Naive thymus-derived CD4-positive, alpha-beta T cell (primary cell): ENCODE data around the gene CLC. TPM values are rescaled to one million over a fixed set of nuclear protein-coding genes. Genes with fewer than 3 reads are reported as not detected.
"Not testable (repeated sequence)": the region's sequence is repeated elsewhere in the genome, so short reads cannot be mapped to it uniquely, and the experiment has no call there.

ENCODE experiments used
- ATAC-seq: fragments of 150-1000 bp; cut with Tn5 transposase; 2 replicates; pipeline ENCODE4 v1.10.0; 2021; ENCODE audit warnings: mild to moderate bottlenecking, moderate library complexity
- CTCF ChIA-PET: fragments of 350-600 bp; sonication (Branson Sonifier 250); formaldehyde crosslinking; loops from one replicate; lab custom pipeline; 2021; ENCODE audit warnings: antibody characterized with exemption; lab: Charles Lee
- POLR2A ChIA-PET: fragments of 350-600 bp; sonication (Branson Sonifier 250); formaldehyde crosslinking; loops from one replicate; lab custom pipeline; 2021; ENCODE audit warnings: antibody characterized with exemption, inconsistent platforms; lab: Charles Lee
- DNase-seq, 9 donors: peaks; one replicate each; pipeline versions ENCODE4 v3.0.0 to v3.0.0-alpha.2; 2020 to 2022; ENCODE audit warnings: mixed read lengths in 1 of 9
- H3K27ac ChIP-seq: one replicate; pipeline ENCODE4 v1.7.0; 2013; ENCODE audit warnings: mild to moderate bottlenecking, low read depth, low read length, moderate library complexity
- H3K27me3 ChIP-seq, 2 donors: one replicate each; pipeline ENCODE4 v1.7.0; 2013; ENCODE audit warnings: low read length in 2 of 2, mild to moderate bottlenecking in 2 of 2, moderate library complexity in 2 of 2; ENCODE audit not compliant: control insufficient read depth in 2 of 2, insufficient read depth in 2 of 2
- H3K36me3 ChIP-seq, 3 experiments: 1 replicate in 2 of 3; 2 replicates in 1 of 3; pipeline ENCODE4 v1.7.0; 2013; ENCODE audit warnings: low read length in 3 of 3, mild to moderate bottlenecking in 3 of 3, moderate library complexity in 1 of 3; ENCODE audit not compliant: insufficient read depth in 3 of 3, control insufficient read depth in 2 of 3
- H3K4me1 ChIP-seq, 2 donors: one replicate each; pipeline ENCODE4 v1.7.0; 2013; ENCODE audit warnings: low read length in 2 of 2, mild to moderate bottlenecking in 2 of 2, moderate library complexity in 1 of 2; ENCODE audit not compliant: control insufficient read depth in 2 of 2, insufficient read depth in 2 of 2
- H3K4me3 ChIP-seq: 2 replicates; pipeline ENCODE4 v1.7.0; 2013; ENCODE audit warnings: mild to moderate bottlenecking, low read length
- H3K9me3 ChIP-seq, 3 experiments: 1 replicate in 2 of 3; 2 replicates in 1 of 3; pipeline ENCODE4 v1.7.0; 2013; ENCODE audit warnings: low read length in 3 of 3; ENCODE audit not compliant: control insufficient read depth in 2 of 3
- H3K27ac Mint-ChIP-seq, 9 donors: one replicate each; pipeline ENCODE4 v1.8.0; 2020 to 2022; ENCODE audit warnings: mixed read lengths in 9 of 9, mild to moderate bottlenecking in 8 of 9, moderate library complexity in 5 of 9, inconsistent platforms in 2 of 9
- H3K27me3 Mint-ChIP-seq, 5 donors: one replicate each; pipeline ENCODE4 v1.8.0; 2021 to 2022; ENCODE audit warnings: mixed read lengths in 5 of 5, mild to moderate bottlenecking in 1 of 5
- H3K36me3 Mint-ChIP-seq, 5 donors: one replicate each; pipeline ENCODE4 v1.8.0; 2020 to 2022; ENCODE audit warnings: mixed read lengths in 5 of 5, mild to moderate bottlenecking in 3 of 5, inconsistent platforms in 1 of 5
- H3K4me1 Mint-ChIP-seq, 7 donors: one replicate each; pipeline ENCODE4 v1.8.0; 2020 to 2022; ENCODE audit warnings: mixed read lengths in 7 of 7, mild to moderate bottlenecking in 3 of 7, inconsistent platforms in 1 of 7
- H3K4me3 Mint-ChIP-seq, 10 donors: one replicate each; pipeline ENCODE4 v1.8.0; 2020 to 2022; ENCODE audit warnings: mild to moderate bottlenecking in 10 of 10, mixed read lengths in 10 of 10, moderate library complexity in 6 of 10, inconsistent platforms in 2 of 10
- H3K9me3 Mint-ChIP-seq, 11 donors: one replicate each; pipeline ENCODE4 v1.8.0; 2020 to 2022; ENCODE audit warnings: mixed read lengths in 11 of 11, mild to moderate bottlenecking in 4 of 11, inconsistent platforms in 1 of 11, moderate library complexity in 1 of 11
- intact Hi-C, 2 donors: fragments of 100-400 bp; cut with micrococcal nuclease; formaldehyde crosslinking; loops; one replicate each; pipeline ENCODE4 v1.15.1; 2023
- polyA plus RNA-seq, 2 donors: library from polyadenylated mRNA; unstranded; fragments of 300-500 nt; fragmentation: Illumina TruSeq; gene quantifications; one replicate each; pipeline ENCODE4 v1.2.3, GENCODE V29; 2021
- total RNA-seq, 6 experiments: library from RNA in 5 of 6; stranded (reverse) in 5 of 6; gene quantifications; 1 replicate in 5 of 6; 2 replicates in 1 of 6; pipeline ENCODE4 v1.2.3 and lab custom pipeline; 2021 to 2026

CLC gene
- total and polyA plus RNA-seq, 7 experiments from 2014 or later, result 0.81 to 50.4 (median 2.0) TPM; not detected in 2

DNA sequence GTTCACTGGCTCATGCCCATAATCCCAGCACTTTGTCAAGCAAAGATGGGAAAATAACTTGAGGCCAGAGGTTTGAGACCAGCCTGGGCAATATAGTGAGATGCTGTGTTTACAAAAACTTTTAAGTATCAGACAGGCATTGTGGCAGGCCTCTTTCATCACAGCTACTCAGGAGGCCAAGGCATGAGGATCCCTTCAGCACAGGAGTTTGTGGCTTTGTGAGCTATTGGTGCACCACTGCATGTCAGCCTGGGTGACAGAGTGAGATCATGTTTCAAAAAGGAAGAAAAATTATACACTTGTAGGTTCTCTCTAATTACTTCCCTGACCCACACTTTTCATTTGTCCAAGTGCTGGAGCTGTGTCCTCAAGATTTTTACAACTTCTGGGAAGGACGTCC is 45.0 kb downstream of the CLC start:
- DNase-seq (no peak), ATAC-seq (no peak)
- H3K4me3 Mint-ChIP-seq, result no peak overlapping the region
- ChIA-PET POLR2A (no interaction called here), CTCF (no interaction called here)
- intact Hi-C loops, result no loop called here
- Histone ChIP-seq H3K4me1 (no peaks in the 10 kb centered on the region), H3K36me3 (no peaks in the 10 kb centered on the region), H3K27ac (no peak overlapping the region), H3K9me3 (no peaks in the 10 kb centered on the region), H3K27me3 (peaks cover 0 to 4% of the 10 kb centered on the region in 2 donors), H3K4me3 (no peak overlapping the region)
- no peak overlapping the region for H3K27ac Mint-ChIP-seq
- peaks cover 1 to 19% (median 5%) of the 10 kb centered on the region in 11 donors for H3K9me3 Mint-ChIP-seq
- peaks cover 0 to 18% (median 5%) of the 10 kb centered on the region in 5 donors for H3K27me3 Mint-ChIP-seq
- peaks cover 0 to 4% (median 0%) of the 10 kb centered on the region in 7 donors for H3K4me1 Mint-ChIP-seq
- H3K36me3 Mint-ChIP-seq, result peaks cover 0 to 9% (median 6%) of the 10 kb centered on the region in 5 donors

DNA sequence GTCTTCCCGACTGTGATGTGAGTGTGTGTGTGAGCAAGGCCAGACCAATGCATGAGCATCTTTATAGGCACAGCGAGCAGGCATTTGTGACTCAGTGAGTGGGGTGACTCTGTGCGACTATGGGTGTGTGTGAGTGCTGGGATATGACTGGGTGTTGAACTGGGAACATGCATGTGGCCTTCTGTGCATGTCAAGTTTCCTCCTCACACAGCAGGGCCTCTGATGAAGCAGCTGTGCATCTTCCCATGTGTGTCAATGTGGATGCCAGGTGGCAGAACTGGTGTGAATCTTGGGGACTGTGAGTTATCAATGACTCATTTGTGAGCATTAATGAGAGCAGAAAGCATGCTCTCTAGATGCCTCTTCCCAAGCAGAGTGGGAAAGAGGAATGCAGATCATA is 45.7 kb downstream of the CLC start:
- peaks cover 0 to 4% (median 0%) of the 10 kb centered on the region in 7 donors for H3K4me1 Mint-ChIP-seq
- intact Hi-C loops, result no loop called here
- POLR2A ChIA-PET, result no interaction called here
- H3K4me1 ChIP-seq, result no peaks in the 10 kb centered on the region
- ATAC-seq (no peak), DNase-seq (no peak)
- no peaks in the 10 kb centered on the region for H3K9me3 ChIP-seq
- peaks cover 1 to 19% (median 5%) of the 10 kb centered on the region in 11 donors for H3K9me3 Mint-ChIP-seq
- no peak overlapping the region for H3K4me3 ChIP-seq
- H3K27ac ChIP-seq, result no peak overlapping the region
- peaks cover 0 to 4% of the 10 kb centered on the region in 2 donors for H3K27me3 ChIP-seq
- CTCF ChIA-PET, result no interaction called here
- no peak overlapping the region for H3K27ac Mint-ChIP-seq
- H3K36me3 ChIP-seq, result no peaks in the 10 kb centered on the region
- peaks cover 0 to 9% (median 6%) of the 10 kb centered on the region in 5 donors for H3K36me3 Mint-ChIP-seq
- peaks cover 0 to 16% (median 5%) of the 10 kb centered on the region in 5 donors for H3K27me3 Mint-ChIP-seq
- no peak overlapping the region for H3K4me3 Mint-ChIP-seq

- CTCF ChIA-PET, POLR2A ChIA-PET, H3K4me3 ChIP-seq, H3K27me3 ChIP-seq, DNase-seq, H3K4me3 Mint-ChIP-seq, H3K27ac Mint-ChIP-seq, intact Hi-C loops, ATAC-seq, H3K4me1 ChIP-seq, H3K27ac ChIP-seq, H3K36me3 ChIP-seq, H3K9me3 ChIP-seq: not testable (repeated sequence)
- H3K9me3 Mint-ChIP-seq, result peaks cover 1 to 19% (median 5%) of the 10 kb centered on the region in 11 donors
- H3K4me1 Mint-ChIP-seq, result peaks cover 0 to 16% (median 12%) of the 10 kb centered on the region in 7 donors
- peaks cover 0 to 15% (median 5%) of the 10 kb centered on the region in 5 donors for H3K27me3 Mint-ChIP-seq
- peaks cover 6 to 18% (median 11%) of the 10 kb centered on the region in 5 donors for H3K36me3 Mint-ChIP-seq
Measured at GRCh38 chr19:39688637-39689036, 49.2 kb downstream of the CLC start.

- no peaks in the 10 kb centered on the region for H3K27me3 ChIP-seq
- DNase-seq (no peak), ATAC-seq (no peak)
- Mint-ChIP-seq H3K4me1 (peaks cover 0 to 21% (median 10%) of the 10 kb centered on the region in 7 donors), H3K36me3 (peaks cover 6 to 19% (median 16%) of the 10 kb centered on the region in 5 donors), H3K4me3 (no peak overlapping the region), H3K27ac (no peak overlapping the region), H3K9me3 (peaks cover 1 to 19% (median 5%) of the 10 kb centered on the region in 11 donors), H3K27me3 (peaks cover 0 to 10% (median 5%) of the 10 kb centered on the region in 5 donors)
- no peaks in the 10 kb centered on the region for H3K9me3 ChIP-seq
- ChIA-PET POLR2A (interaction anchor here (1.2 kb wide), 1 partner anchor 46 kb away, joined by 3 read pairs; no protein-coding TSS in a partner anchor), CTCF (no interaction called here)
- no peak overlapping the region for H3K27ac ChIP-seq
- H3K36me3 ChIP-seq, result no peaks in the 10 kb centered on the region
- intact Hi-C loops, result no loop called here
- no peak overlapping the region for H3K4me3 ChIP-seq
- peaks cover 0 to 6% of the 10 kb centered on the region in 2 donors for H3K4me1 ChIP-seq
Measured at GRCh38 chr19:39686739-39687138, 51.1 kb downstream of the CLC start.

- Mint-ChIP-seq H3K27ac (peak overlapping the region in 1 of 9 donors; percentile 13), H3K4me3 (no peak overlapping the region), H3K36me3 (peaks cover 4 to 19% (median 16%) of the 10 kb centered on the region in 5 donors), H3K4me1 (peaks cover 10 to 43% (median 26%) of the 10 kb centered on the region in 7 donors), H3K9me3 (peaks cover 0 to 12% (median 4%) of the 10 kb centered on the region in 11 donors), H3K27me3 (peaks cover 0 to 7% (median 0%) of the 10 kb centered on the region in 5 donors)
- no peak for DNase-seq
- H3K4me1 ChIP-seq, result peaks cover 7 to 17% of the 10 kb centered on the region in 2 donors
- H3K9me3 ChIP-seq, result no peaks in the 10 kb centered on the region
- intact Hi-C loops, result no loop called here
- no peaks in the 10 kb centered on the region for H3K36me3 ChIP-seq
- no peak for ATAC-seq
- CTCF ChIA-PET, result no interaction called here
- no peaks in the 10 kb centered on the region for H3K27me3 ChIP-seq
- POLR2A ChIA-PET, result no interaction called here
- H3K4me3 ChIP-seq, result no peak overlapping the region
- H3K27ac ChIP-seq, result no peak overlapping the region
Measured at GRCh38 chr19:39684267-39684666, 53.6 kb downstream of the CLC start.

DNA sequence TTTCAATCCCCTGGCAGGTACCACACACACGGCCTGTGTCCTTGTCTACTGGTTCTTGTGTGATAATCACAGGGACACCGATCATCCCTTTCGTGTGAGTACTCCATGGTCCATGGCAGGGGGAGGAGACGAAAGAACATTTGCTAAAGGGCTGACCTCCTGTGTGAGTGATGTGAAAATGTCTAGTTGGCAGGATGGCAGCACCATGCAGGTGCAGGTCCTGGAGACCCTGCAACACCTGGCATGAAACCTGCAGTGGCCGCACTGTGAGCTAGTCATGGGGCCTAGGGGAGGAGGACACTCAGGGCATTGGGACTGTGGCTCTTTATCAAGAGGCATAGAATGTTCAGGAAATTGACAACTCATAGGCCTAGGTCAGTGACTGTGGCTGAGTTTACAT is 56.4 kb downstream of the CLC start:
- H3K4me3 ChIP-seq, result no peak overlapping the region
- H3K9me3 ChIP-seq, result no peaks in the 10 kb centered on the region
- no peak for DNase-seq
- no peak overlapping the region for H3K4me3 Mint-ChIP-seq
- peaks cover 15 to 34% of the 10 kb centered on the region in 2 donors for H3K4me1 ChIP-seq
- no peaks in the 10 kb centered on the region for H3K27me3 ChIP-seq
- no peak for ATAC-seq
- peaks cover 0 to 13% (median 11%) of the 10 kb centered on the region in 5 donors for H3K36me3 Mint-ChIP-seq
- H3K9me3 Mint-ChIP-seq, result peaks cover 0 to 4% (median 0%) of the 10 kb centered on the region in 11 donors
- H3K27ac Mint-ChIP-seq, result peak overlapping the region in 1 of 9 donors; percentile 46
- H3K27me3 Mint-ChIP-seq, result peaks cover 0 to 6% (median 0%) of the 10 kb centered on the region in 5 donors
- CTCF ChIA-PET, result no interaction called here
- H3K27ac ChIP-seq, result no peak overlapping the region
- intact Hi-C loops, result no loop called here
- H3K36me3 ChIP-seq, result no peaks in the 10 kb centered on the region
- peaks cover 25 to 60% (median 41%) of the 10 kb centered on the region in 7 donors for H3K4me1 Mint-ChIP-seq
- POLR2A ChIA-PET, result interaction anchor here (0.7 kb wide), 1 partner anchor 246 kb away, joined by 3 read pairs; the partner anchor contains the start of gene RPS16
